HG03135 (cell line): ENCODE results near the gene C1QTNF5.

Experiments
- ATAC-seq: cut with Tn5 transposase; IDR thresholded peaks from one replicate; pipeline ENCODE4 v1.9.1; 2021; ENCODE audit warnings: mild to moderate bottlenecking, moderate library complexity; ENCODE audit not compliant: unreplicated experiment

C1QTNF5 gene

GRCh38 chr11:119318240-119319135, 22.2 kb downstream of the C1QTNF5 start:
- no peak for ATAC-seq

- ATAC-seq: no peak
These were observed 23.0 kb downstream of the C1QTNF5 start for GRCh38 chr11:119317592-119318239.

- ATAC-seq: no peak
These were observed 23.7 kb downstream of the C1QTNF5 start, which contains the start of gene MCAM for GRCh38 chr11:119316729-119317591. Gene MCAM (minus strand): TSS chr11:119317130. CDS start chr11:119317101, 29 bp downstream.

GRCh38 chr11:119316016-119316728, 24.5 kb downstream of the C1QTNF5 start:
- no peak for ATAC-seq

GRCh38 chr11:119315131-119316015, 25.3 kb downstream of the C1QTNF5 start:
- no peak for ATAC-seq

GRCh38 chr11:119314726-119315125, 26.0 kb downstream of the C1QTNF5 start:
- ATAC-seq: no peak

GRCh38 chr11:119310682-119311052, 30.0 kb downstream of the C1QTNF5 start:
- no peak for ATAC-seq

- ATAC-seq: no peak
These were observed 30.6 kb downstream of the C1QTNF5 start for GRCh38 chr11:119309953-119310681.

- no peak for ATAC-seq
These were observed 31.3 kb downstream of the C1QTNF5 start for GRCh38 chr11:119309411-119309810.

- ATAC-seq: no peak
These were observed 32.7 kb downstream of the C1QTNF5 start for GRCh38 chr11:119307974-119308373.

- no peak for ATAC-seq
These were observed 33.5 kb downstream of the C1QTNF5 start for GRCh38 chr11:119307219-119307618.

GRCh38 chr11:119306373-119306890, 34.3 kb downstream of the C1QTNF5 start:
- ATAC-seq: no peak

GRCh38 chr11:119305556-119306372, 34.9 kb downstream of the C1QTNF5 start:
- no peak for ATAC-seq

- ATAC-seq: no peak
These were observed 37.4 kb downstream of the C1QTNF5 start for GRCh38 chr11:119303227-119303718.

GRCh38 chr11:119300198-119300964, 40.3 kb downstream of the C1QTNF5 start:
- ATAC-seq: no peak

- no peak for ATAC-seq
These were observed 41.3 kb downstream of the C1QTNF5 start for GRCh38 chr11:119299416-119299815.

- no peak for ATAC-seq
These were observed 42.0 kb downstream of the C1QTNF5 start for GRCh38 chr11:119298726-119299125.
